GM12878 (cell line): ENCODE measurements around the gene CCSER1. TPM values are rescaled to one million over a fixed set of nuclear protein-coding genes. Genes with fewer than 3 reads are reported as not detected.

ENCODE experiments used
- ATAC-seq: fragments of 200-7000 bp; cut with Tn5 transposase; 3 replicates; pipeline ENCODE4 v1.9.1; 2020; ENCODE audit warnings: mild to moderate bottlenecking, moderate library complexity
- BruUV-seq: library from RNA; stranded (reverse); fragments of 400-500 nt; replicated peaks from 2 replicates; lab custom pipeline; 2021; lab: Mats Ljungman, UMichigan
- CTCF ChIA-PET: fragments of 300-600 bp; sonication (Branson Sonifier 250); formaldehyde crosslinking; extraction: SDS; loops from one replicate; lab custom pipeline; 2021; ENCODE audit warnings: inconsistent platforms; lab: Yijun Ruan, JAX
- POLR2A ChIA-PET: fragments of 350-600 bp; formaldehyde crosslinking; extraction: SDS; loops from one replicate; lab custom pipeline; 2021; ENCODE audit warnings: inconsistent platforms; lab: Charles Lee
- RAD21 ChIA-PET: fragments of 300-600 bp; sonication (Branson Sonifier 250); formaldehyde crosslinking; loops from one replicate; lab custom pipeline; 2023; ENCODE audit warnings: antibody characterized with exemption; ENCODE audit not compliant: unreplicated experiment; lab: Charles Lee
- SMC1A ChIA-PET: fragments of 300-600 bp; sonication (Branson Sonifier 250); formaldehyde crosslinking; loops from one replicate; lab custom pipeline; 2023; ENCODE audit not compliant: unreplicated experiment, uncharacterized antibody; lab: Charles Lee
- DNase-seq: peaks from one replicate; pipeline ENCODE4 v3.0.0-alpha.2; 2011; ENCODE audit warnings: low read depth, low spot score
- FAIRE-seq: peaks from 3 replicates; lab custom pipeline; 2011; peaks lifted over from hg19 to GRCh38; lab: Jason Lieb, UNC
- H2AFZ ChIP-seq: 2 replicates; pipeline ENCODE4 v1.6.0; 2011; ENCODE audit warnings: low read depth, low read length, control low read depth; ENCODE audit not compliant: control insufficient read depth
- H3K27ac ChIP-seq: 2 replicates; pipeline ENCODE4 v1.5.1; 2011; ENCODE audit warnings: control low read depth; ENCODE audit not compliant: control insufficient read depth, insufficient read depth
- H3K27me3 ChIP-seq, 2 experiments: replicated peaks in 1 of 2; 2 replicates each; pipeline versions ENCODE4 v1.6.0 to v1.6.1; 2011; ENCODE audit warnings: low read length in 1 of 2; ENCODE audit not compliant: control insufficient read depth in 2 of 2, insufficient read depth in 2 of 2
- H3K36me3 ChIP-seq, 2 experiments: 2 replicates each; pipeline ENCODE4 v1.5.1; 2011; ENCODE audit warnings: low read length in 1 of 2; ENCODE audit not compliant: control insufficient read depth in 2 of 2, insufficient read depth in 2 of 2
- H3K4me1 ChIP-seq: 2 replicates; pipeline ENCODE4 v1.6.1; 2011; ENCODE audit warnings: mild to moderate bottlenecking, low read length, moderate library complexity, mixed read lengths; ENCODE audit not compliant: control insufficient read depth, insufficient read depth
- H3K4me2 ChIP-seq: 2 replicates; pipeline ENCODE4 v1.6.0; 2011; ENCODE audit warnings: control low read depth; ENCODE audit not compliant: control insufficient read depth, insufficient read depth
- H3K4me3 ChIP-seq: fragments of 200-600 bp; sonication (generic); 2 replicates; pipeline ENCODE4 v1.5.1; 2016
- H3K79me2 ChIP-seq: 2 replicates; pipeline ENCODE4 v1.6.0; 2011; ENCODE audit warnings: low read length; ENCODE audit not compliant: control insufficient read depth, insufficient read depth
- H3K9ac ChIP-seq: 2 replicates; pipeline ENCODE4 v1.8.0; 2011; ENCODE audit warnings: low read length, control low read depth, mixed read lengths; ENCODE audit not compliant: control insufficient read depth, insufficient read depth
- H3K9me3 ChIP-seq: replicated peaks from 3 replicates; pipeline ENCODE4 v1.5.1; 2011; ENCODE audit warnings: mild to moderate bottlenecking, low read length; ENCODE audit not compliant: control insufficient read depth, insufficient read depth
- H4K20me1 ChIP-seq: 2 replicates; pipeline ENCODE4 v1.6.0; 2011; ENCODE audit not compliant: control insufficient read depth, insufficient read depth
- ATF7 ChIP-seq: fragments of 450-650 bp; IDR thresholded peaks from 2 replicates; pipeline ENCODE4 v1.6.1; 2016; ENCODE audit warnings: low read depth, mild to moderate bottlenecking
- CBX3 ChIP-seq: fragments of 200-600 bp; sonication (generic); IDR thresholded peaks from 2 replicates; pipeline ENCODE4 v1.6.1; 2016; ENCODE audit warnings: low read depth, borderline replicate concordance
- CREB1 ChIP-seq: IDR thresholded peaks from 2 replicates; pipeline ENCODE4 v1.6.1; 2012; ENCODE audit warnings: low read depth, mild to moderate bottlenecking, inconsistent platforms
- HDAC2 ChIP-seq: fragments of 200-600 bp; sonication (generic); IDR thresholded peaks from 2 replicates; pipeline ENCODE4 v1.6.1; 2017
- MTA2 ChIP-seq: fragments of 450-650 bp; IDR thresholded peaks from 2 replicates; pipeline ENCODE4 v1.6.1; 2016; ENCODE audit warnings: low read depth, mild to moderate bottlenecking, moderate library complexity
- MTA3 ChIP-seq: IDR thresholded peaks from 2 replicates; pipeline ENCODE4 v1.6.1; 2012; ENCODE audit warnings: low read length, inconsistent platforms, borderline replicate concordance
- MYB ChIP-seq: fragments of 150-350 bp; IDR thresholded peaks from 2 replicates; pipeline ENCODE4 v1.6.1; 2014; ENCODE audit warnings: mild to moderate bottlenecking, low read depth, low read length, borderline replicate concordance
- MYC ChIP-seq: IDR thresholded peaks from 2 replicates; pipeline ENCODE4 v1.6.1; 2011; ENCODE audit warnings: mild to moderate bottlenecking, low read length, moderate library complexity, inconsistent platforms; ENCODE audit not compliant: insufficient read depth, insufficient replicate concordance, insufficient read length, severe bottlenecking
- NFYA ChIP-seq: IDR thresholded peaks from 2 replicates; pipeline ENCODE4 v1.6.1; 2011; ENCODE audit warnings: low read depth, mild to moderate bottlenecking, low read length, improper control_type of control experiment, borderline replicate concordance
- ZNF207 ChIP-seq: fragments of 450-650 bp; IDR thresholded peaks from 2 replicates; pipeline ENCODE4 v1.6.1; 2014; ENCODE audit warnings: antibody characterized with exemption, mild to moderate bottlenecking, borderline replicate concordance
- ZNF24 ChIP-seq: fragments of 450-650 bp; IDR thresholded peaks from 2 replicates; pipeline ENCODE4 v1.6.1; 2017; ENCODE audit warnings: antibody characterized with exemption, mild to moderate bottlenecking
- ZNF622 ChIP-seq: fragments of 450-650 bp; IDR thresholded peaks from 2 replicates; pipeline ENCODE4 v1.6.1; 2017; ENCODE audit warnings: mild to moderate bottlenecking, inconsistent platforms
- ZSCAN29 ChIP-seq: fragments of 450-650 bp; IDR thresholded peaks from 2 replicates; pipeline ENCODE4 v1.6.1; 2017; ENCODE audit warnings: mild to moderate bottlenecking, moderate library complexity
- WGBS: methylation state at CpG from one replicate; pipeline ENCODE4 v1.1.6; 2016; ENCODE audit warnings: low lambda C conversion rate; ENCODE audit not compliant: insufficient replicate concordance, insufficient coverage; ENCODE audit errors: missing lambda C conversion rate; 5-methylcytosine and 5-hydroxymethylcytosine counted together
- in situ Hi-C: fragments of 300-500 bp; cut with MboI; formaldehyde crosslinking; loops from 9 replicates; pipeline ENCODE4 v1.14.3; 2018; ENCODE audit warnings: mixed read lengths
- intact Hi-C: fragments of 100-400 bp; cut with micrococcal nuclease; formaldehyde crosslinking; loops from one replicate; pipeline ENCODE4 v1.14.2; 2022; ENCODE audit not compliant: unreplicated experiment
- polyA plus RNA-seq, 11 experiments: library from polyadenylated mRNA; depleted of rRNA in 4 of 11; unstranded in 6 of 11; stranded (reverse) in 5 of 11; fragments of >200 nt; fragmentation: Nextera tagmentation in 4 of 11; fragmentation: Illumina TruSeq in 1 of 11; extraction: Ambion mirVana in 4 of 11; extraction: Trizol in 1 of 11; gene quantifications; 1 replicate in 1 of 11; 2 replicates in 10 of 11; pipeline versions ENCODE4 v1.2.1 to v1.2.3, GENCODE V29; 2011 to 2016; ENCODE audit warnings: inconsistent platforms in 2 of 11, missing spikeins in 2 of 11, low read depth in 1 of 11
- total RNA-seq, 4 experiments: library from RNA; depleted of rRNA in 3 of 4; stranded (reverse); fragments of >200 nt in 3 of 4; fragmentation: Illumina TruSeq in 1 of 4; extraction: Trizol in 1 of 4; gene quantifications; 2 replicates each; pipeline versions ENCODE4 v1.2.1 to v1.2.3, GENCODE V29; 2013 to 2021
- TF ChIP-seq, protein P1 (sequence below): IDR thresholded peaks from 2 replicates; pipeline ENCODE4 v1.6.1; 2012; ENCODE audit warnings: mild to moderate bottlenecking, low read depth, low read length

CCSER1 gene
- total and polyA plus RNA-seq, 10 of the 15 experiments (the other 5 are each of a cell fraction or from before 2014, with no cell fraction given): 0.22 to 2.7 (median 1.0) TPM

DNA sequence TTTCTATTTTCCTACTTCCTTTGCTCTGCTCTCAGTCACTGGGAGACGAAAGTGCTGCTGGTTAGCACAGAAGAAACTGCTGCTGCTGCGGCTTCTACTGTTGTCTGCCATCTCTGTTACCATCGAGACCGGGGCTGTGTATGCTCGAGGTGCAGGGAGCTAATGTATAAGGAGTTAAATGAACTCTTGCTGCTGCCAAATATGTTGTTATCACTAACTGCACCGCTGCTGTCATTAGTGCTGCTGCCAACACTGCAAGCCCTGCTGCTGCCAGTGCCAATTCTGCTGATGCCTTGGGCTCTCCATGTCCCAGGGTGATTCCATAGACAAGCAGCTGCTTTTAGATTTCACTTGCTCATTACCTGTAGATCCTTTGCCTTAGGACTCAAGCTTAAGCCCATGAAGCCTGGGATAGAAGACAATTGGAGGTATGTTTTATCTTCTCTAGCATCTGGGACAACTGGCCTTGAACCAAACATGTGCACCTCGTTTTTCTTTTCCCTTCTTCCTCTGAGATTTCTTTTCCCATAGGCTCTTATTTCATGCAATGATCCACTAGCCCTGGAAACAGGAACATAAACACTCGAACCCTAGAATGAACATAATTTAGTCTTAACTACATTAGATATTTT lies 107.8 kb downstream of the CCSER1 start:
- ChIA-PET CTCF (no interaction called here), SMC1A (interaction anchor here (0.7 kb wide), 1 partner anchor 18 kb away, joined by 4 read pairs; no protein-coding TSS in a partner anchor), POLR2A (no interaction called here), RAD21 (no interaction called here)
- H2AFZ ChIP-seq: no peak overlapping the region
- no peak overlapping the region for H3K27ac ChIP-seq
- H3K27me3 ChIP-seq: no peaks in the 10 kb centered on the region
- no peak for DNase-seq
- no TSS peak for BruUV-seq
- H3K79me2 ChIP-seq: no peaks in the 10 kb centered on the region
- 12% methylated on average over 8 of the region's 8 CpGs for WGBS
- H3K9ac ChIP-seq: no peak overlapping the region
- FAIRE-seq: no peak
- in situ Hi-C loops (no loop called here), intact Hi-C loops (no loop called here)
- no peaks in the 10 kb centered on the region for H3K36me3 ChIP-seq
- no peaks in the 10 kb centered on the region for H3K4me1 ChIP-seq
- TF ChIP-seq ATF7 (no peak), ZNF207 (no peak), MTA2 (no peak), MYB (no peak)
- TF ChIP-seq, all 136 proteins: peak for 0
- Histone ChIP-seq H4K20me1 (no peaks in the 10 kb centered on the region), H3K4me3 (no peak overlapping the region), H3K9me3 (no peaks in the 10 kb centered on the region), H3K4me2 (no peak overlapping the region)
- ATAC-seq: no peak

DNA sequence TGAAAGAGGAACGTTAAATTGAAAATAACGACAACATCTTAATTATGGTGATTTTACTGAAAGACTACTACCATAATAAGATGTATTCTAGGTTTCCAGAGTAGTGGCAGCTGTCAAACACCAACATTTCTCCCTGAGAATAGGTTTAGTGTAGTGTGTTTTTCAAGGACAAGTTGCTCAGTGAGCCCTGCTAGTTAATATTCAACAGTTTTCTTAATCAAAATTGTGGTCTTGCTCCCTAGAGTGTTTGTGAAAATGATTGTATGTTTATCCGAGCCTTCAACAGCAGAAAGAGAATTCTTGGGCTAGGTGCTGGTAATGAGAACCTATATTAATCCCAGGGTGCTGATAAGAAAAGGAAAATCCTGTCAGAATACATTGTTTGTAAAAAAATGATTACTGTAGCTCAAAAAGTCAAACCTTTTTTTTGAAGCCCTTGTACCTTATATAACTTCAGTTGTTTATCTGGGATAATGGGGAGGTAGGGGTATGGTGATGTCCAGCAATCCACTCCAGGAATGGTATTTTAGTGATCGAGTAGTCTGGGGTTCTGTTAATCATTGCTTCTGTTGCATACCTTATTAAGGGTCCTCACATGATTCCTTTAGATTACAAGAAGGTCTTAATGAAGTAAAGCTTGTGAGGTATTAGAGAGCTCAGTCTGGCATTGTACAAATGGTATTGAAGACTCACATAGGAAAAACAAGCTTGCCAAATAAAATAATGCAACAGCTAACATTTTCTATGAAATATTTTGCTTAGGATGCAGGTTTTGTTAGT lies 110.7 kb downstream of the CCSER1 start:
- 18% methylated on average over 4 of the region's 4 CpGs for WGBS
- CTCF ChIA-PET: no interaction called here
- ATAC-seq: no peak
- no peak for DNase-seq
- Histone ChIP-seq H3K9me3 (no peaks in the 10 kb centered on the region), H3K79me2 (no peaks in the 10 kb centered on the region), H2AFZ (no peak overlapping the region), H3K4me3 (no peak overlapping the region), H4K20me1 (no peaks in the 10 kb centered on the region), H3K9ac (no peak overlapping the region), H3K27ac (no peak overlapping the region), H3K36me3 (no peaks in the 10 kb centered on the region), H3K27me3 (no peaks in the 10 kb centered on the region), H3K4me1 (no peaks in the 10 kb centered on the region), H3K4me2 (no peak overlapping the region)
- SMC1A ChIA-PET: interaction anchor here (0.9 kb wide), 1 partner anchor 289 kb away, joined by 3 read pairs; no protein-coding TSS in a partner anchor
- no TSS peak for BruUV-seq
- intact Hi-C loops (no loop called here), in situ Hi-C loops (no loop called here)
- RAD21 ChIA-PET: no interaction called here
- POLR2A ChIA-PET: no interaction called here
- FAIRE-seq: no peak
- TF ChIP-seq MTA2 (no peak), MYB (no peak), CREB1 (no peak), HDAC2 (no peak), CBX3 (no peak), NFYA (no peak), ZNF622 (no peak), MTA3 (no peak), ZNF24 (no peak), MYC (no peak), ZSCAN29 (no peak)
- TF ChIP-seq, protein P1, sequence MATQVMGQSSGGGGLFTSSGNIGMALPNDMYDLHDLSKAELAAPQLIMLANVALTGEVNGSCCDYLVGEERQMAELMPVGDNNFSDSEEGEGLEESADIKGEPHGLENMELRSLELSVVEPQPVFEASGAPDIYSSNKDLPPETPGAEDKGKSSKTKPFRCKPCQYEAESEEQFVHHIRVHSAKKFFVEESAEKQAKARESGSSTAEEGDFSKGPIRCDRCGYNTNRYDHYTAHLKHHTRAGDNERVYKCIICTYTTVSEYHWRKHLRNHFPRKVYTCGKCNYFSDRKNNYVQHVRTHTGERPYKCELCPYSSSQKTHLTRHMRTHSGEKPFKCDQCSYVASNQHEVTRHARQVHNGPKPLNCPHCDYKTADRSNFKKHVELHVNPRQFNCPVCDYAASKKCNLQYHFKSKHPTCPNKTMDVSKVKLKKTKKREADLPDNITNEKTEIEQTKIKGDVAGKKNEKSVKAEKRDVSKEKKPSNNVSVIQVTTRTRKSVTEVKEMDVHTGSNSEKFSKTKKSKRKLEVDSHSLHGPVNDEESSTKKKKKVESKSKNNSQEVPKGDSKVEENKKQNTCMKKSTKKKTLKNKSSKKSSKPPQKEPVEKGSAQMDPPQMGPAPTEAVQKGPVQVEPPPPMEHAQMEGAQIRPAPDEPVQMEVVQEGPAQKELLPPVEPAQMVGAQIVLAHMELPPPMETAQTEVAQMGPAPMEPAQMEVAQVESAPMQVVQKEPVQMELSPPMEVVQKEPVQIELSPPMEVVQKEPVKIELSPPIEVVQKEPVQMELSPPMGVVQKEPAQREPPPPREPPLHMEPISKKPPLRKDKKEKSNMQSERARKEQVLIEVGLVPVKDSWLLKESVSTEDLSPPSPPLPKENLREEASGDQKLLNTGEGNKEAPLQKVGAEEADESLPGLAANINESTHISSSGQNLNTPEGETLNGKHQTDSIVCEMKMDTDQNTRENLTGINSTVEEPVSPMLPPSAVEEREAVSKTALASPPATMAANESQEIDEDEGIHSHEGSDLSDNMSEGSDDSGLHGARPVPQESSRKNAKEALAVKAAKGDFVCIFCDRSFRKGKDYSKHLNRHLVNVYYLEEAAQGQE: no peak
